DOHH2 (cell line): Measurements from ENCODE around the gene IKBKG.

Source experiments
- H3F3A ChIP-seq: fragments of 200-600 bp; sonication (generic), shearing (Covaris generic); 2 replicates; pipeline ENCODE4 v1.6.0; 2016; ENCODE audit warnings: antibody characterized with exemption, mild to moderate bottlenecking; ENCODE audit not compliant: control insufficient read depth, insufficient read depth
- H3K27ac ChIP-seq: fragments of 200-600 bp; sonication (generic); 2 replicates; pipeline ENCODE4 v1.5.1; 2014; ENCODE audit warnings: low read depth, mild to moderate bottlenecking, low read length, moderate library complexity
- H3K27me3 ChIP-seq: fragments of 200-600 bp; sonication (generic); 2 replicates; pipeline ENCODE4 v1.6.1; 2014; ENCODE audit warnings: mild to moderate bottlenecking, low read length, mixed read lengths; ENCODE audit not compliant: control insufficient read depth
- H3K36me3 ChIP-seq: fragments of 200-600 bp; sonication (generic); 2 replicates; pipeline ENCODE4 v1.6.1; 2014; ENCODE audit warnings: mild to moderate bottlenecking, low read length, moderate library complexity, mixed read lengths; ENCODE audit not compliant: control insufficient read depth
- H3K4me1 ChIP-seq: fragments of 200-600 bp; sonication (generic); 2 replicates; pipeline ENCODE4 v1.6.1; 2014; ENCODE audit warnings: mild to moderate bottlenecking, low read length, mixed read lengths; ENCODE audit not compliant: control insufficient read depth
- H3K4me2 ChIP-seq: fragments of 200-600 bp; sonication (generic); 2 replicates; pipeline ENCODE4 v1.6.0; 2014; ENCODE audit warnings: mild to moderate bottlenecking, low read length, moderate library complexity
- H3K4me3 ChIP-seq: fragments of 200-600 bp; sonication (generic); 2 replicates; pipeline ENCODE4 v1.5.1; 2014; ENCODE audit warnings: mild to moderate bottlenecking, low read length, mixed read lengths
- H3K79me2 ChIP-seq: fragments of 200-600 bp; sonication (generic); 2 replicates; pipeline ENCODE4 v1.6.1; 2014; ENCODE audit warnings: mild to moderate bottlenecking, low read length, mixed read lengths; ENCODE audit not compliant: control insufficient read depth
- H3K9me2 ChIP-seq: fragments of 200-600 bp; sonication (generic); replicated peaks from 2 replicates; pipeline ENCODE4 v1.6.1; 2014; ENCODE audit warnings: mild to moderate bottlenecking, low read length, mixed read lengths; ENCODE audit not compliant: control insufficient read depth
- H3K9me3 ChIP-seq: fragments of 200-600 bp; sonication (generic); 2 replicates; pipeline ENCODE4 v1.6.1; 2014; ENCODE audit warnings: antibody characterized with exemption, low read length, mixed read lengths; ENCODE audit not compliant: control insufficient read depth, insufficient read depth
- H4K20me1 ChIP-seq: fragments of 200-600 bp; sonication (generic); 2 replicates; pipeline ENCODE4 v1.6.0; 2014; ENCODE audit warnings: low read depth, mild to moderate bottlenecking, antibody characterized with exemption, low read length, moderate library complexity; ENCODE audit not compliant: control insufficient read depth, insufficient read depth
- CTCF ChIP-seq: fragments of 200-600 bp; sonication (generic); IDR thresholded peaks from one replicate; pipeline ENCODE4 v1.5.1; 2014; ENCODE audit warnings: antibody characterized with exemption, mild to moderate bottlenecking, low read depth, low read length; ENCODE audit not compliant: poor library complexity, severe bottlenecking
- EZH2phosphoT487 ChIP-seq: fragments of 200-600 bp; sonication (generic); IDR thresholded peaks from 2 replicates; pipeline ENCODE4 v1.6.1; 2017; ENCODE audit warnings: borderline replicate concordance, mild to moderate bottlenecking, antibody characterized with exemption, low read length, moderate library complexity, mixed read lengths

Gene IKBKG

GRCh38 chrX:154593201-154593600, 45.8 kb downstream of the IKBKG start:
- H3K36me3 ChIP-seq: no peaks in the 10 kb centered on the region
- H3K4me1 ChIP-seq: no peaks in the 10 kb centered on the region
- no peak overlapping the region for H3K27ac ChIP-seq
- no peaks in the 10 kb centered on the region for H3F3A ChIP-seq
- no peaks in the 10 kb centered on the region for H3K79me2 ChIP-seq
- no peaks in the 10 kb centered on the region for H3K9me3 ChIP-seq
- no peak overlapping the region for H3K4me2 ChIP-seq
- no peaks in the 10 kb centered on the region for H3K27me3 ChIP-seq
- no peaks in the 10 kb centered on the region for H4K20me1 ChIP-seq
- no peaks in the 10 kb centered on the region for H3K9me2 ChIP-seq
- H3K4me3 ChIP-seq: no peak overlapping the region
- TF ChIP-seq EZH2phosphoT487: no peak

- Histone ChIP-seq H3K9me3 (no peaks in the 10 kb centered on the region), H3K4me2 (no peak overlapping the region), H3K27me3 (no peaks in the 10 kb centered on the region), H3K9me2 (no peaks in the 10 kb centered on the region), H4K20me1 (no peaks in the 10 kb centered on the region), H3K4me1 (no peaks in the 10 kb centered on the region), H3K4me3 (no peak overlapping the region), H3K79me2 (no peaks in the 10 kb centered on the region), H3K36me3 (no peaks in the 10 kb centered on the region), H3F3A (no peaks in the 10 kb centered on the region), H3K27ac (no peak overlapping the region)
- TF ChIP-seq EZH2phosphoT487 (no peak), CTCF (no peak)
Observed at GRCh38 chrX:154594491-154594890, 47.1 kb downstream of the IKBKG start.

- Histone ChIP-seq H4K20me1 (no peaks in the 10 kb centered on the region), H3K4me2 (no peak overlapping the region), H3K36me3 (no peaks in the 10 kb centered on the region), H3K4me1 (no peaks in the 10 kb centered on the region), H3K27me3 (no peaks in the 10 kb centered on the region), H3K4me3 (no peak overlapping the region), H3F3A (no peaks in the 10 kb centered on the region), H3K9me3 (no peaks in the 10 kb centered on the region), H3K27ac (no peak overlapping the region), H3K9me2 (no peaks in the 10 kb centered on the region), H3K79me2 (no peaks in the 10 kb centered on the region)
- TF ChIP-seq EZH2phosphoT487 (no peak), CTCF (no peak)
Observed at GRCh38 chrX:154595559-154596249, 48.3 kb downstream of the IKBKG start.

GRCh38 chrX:154596290-154596929, 49.0 kb downstream of the IKBKG start:
- Histone ChIP-seq H3K79me2 (no peaks in the 10 kb centered on the region), H3K4me3 (no peak overlapping the region), H3F3A (no peaks in the 10 kb centered on the region), H3K27ac (no peak overlapping the region), H3K36me3 (no peaks in the 10 kb centered on the region), H3K9me2 (no peaks in the 10 kb centered on the region), H3K4me1 (no peaks in the 10 kb centered on the region), H4K20me1 (no peaks in the 10 kb centered on the region), H3K9me3 (no peaks in the 10 kb centered on the region), H3K27me3 (no peaks in the 10 kb centered on the region), H3K4me2 (no peak overlapping the region)
- no peak for TF ChIP-seq CTCF
- TF ChIP-seq EZH2phosphoT487: no peak
